GM18868 (cell line): ENCODE data around the gene SLC35F4.
"Not testable (repeated sequence)": the region's sequence is repeated elsewhere in the genome, so short reads cannot be mapped to it uniquely, and the experiment has no call there.

ENCODE experiments used
- ATAC-seq: cut with Tn5 transposase; IDR thresholded peaks from one replicate; pipeline ENCODE4 v1.9.1; 2021; ENCODE audit warnings: mild to moderate bottlenecking, moderate library complexity; ENCODE audit not compliant: unreplicated experiment

Gene SLC35F4

DNA sequence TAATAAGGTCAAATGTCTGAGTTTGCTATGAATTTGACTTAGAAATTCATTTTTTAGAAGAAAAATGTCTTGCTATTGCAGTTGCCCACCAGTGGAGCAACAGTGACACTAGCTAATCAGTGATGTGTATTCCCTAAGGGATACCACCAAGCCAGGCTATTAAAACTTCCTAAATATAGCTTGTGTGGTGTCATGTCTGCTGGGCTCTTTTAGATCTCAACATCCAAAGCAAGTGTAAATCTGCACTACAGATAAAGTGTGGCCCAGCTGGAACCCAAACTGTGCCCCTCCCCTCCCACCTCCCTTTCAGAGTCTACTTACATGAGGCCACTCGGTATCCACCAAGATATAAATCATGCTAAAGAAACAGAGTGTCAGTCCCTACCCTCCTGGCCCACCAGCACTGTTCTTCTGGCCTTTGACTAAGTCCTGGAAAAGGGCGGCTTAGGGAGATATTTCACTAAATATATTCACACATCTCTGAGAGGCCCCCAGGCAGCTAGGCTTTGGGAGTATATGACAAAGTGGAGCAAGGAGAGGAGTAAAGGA lies 53.8 kb downstream of the SLC35F4 start:
- no peak for ATAC-seq

DNA sequence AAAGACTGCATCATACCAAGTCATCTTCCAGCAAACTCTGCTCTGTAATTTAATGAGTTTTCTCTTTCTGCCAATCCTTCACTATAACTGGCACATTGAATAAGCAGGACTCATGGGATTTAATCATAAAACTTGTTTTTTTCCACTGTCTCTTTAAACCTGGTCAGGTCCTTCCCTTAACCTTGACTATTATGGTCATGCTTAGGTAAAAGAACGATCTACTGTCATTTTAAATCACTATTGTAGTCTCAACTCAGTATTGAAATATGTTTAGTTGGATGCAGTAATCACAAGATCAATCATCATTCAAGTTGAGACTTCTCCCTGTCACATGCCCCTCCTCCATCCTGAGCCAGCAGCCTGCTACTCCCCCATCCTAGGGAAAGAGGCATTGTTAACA lies 56.1 kb downstream of the SLC35F4 start:
- ATAC-seq = no peak

- ATAC-seq = no peak
Observed at GRCh38 chr14:57797160-57797559, 68.7 kb downstream of the SLC35F4 start.

GRCh38 chr14:57796556-57796955 lies 69.3 kb downstream of the SLC35F4 start:
- no peak for ATAC-seq

DNA sequence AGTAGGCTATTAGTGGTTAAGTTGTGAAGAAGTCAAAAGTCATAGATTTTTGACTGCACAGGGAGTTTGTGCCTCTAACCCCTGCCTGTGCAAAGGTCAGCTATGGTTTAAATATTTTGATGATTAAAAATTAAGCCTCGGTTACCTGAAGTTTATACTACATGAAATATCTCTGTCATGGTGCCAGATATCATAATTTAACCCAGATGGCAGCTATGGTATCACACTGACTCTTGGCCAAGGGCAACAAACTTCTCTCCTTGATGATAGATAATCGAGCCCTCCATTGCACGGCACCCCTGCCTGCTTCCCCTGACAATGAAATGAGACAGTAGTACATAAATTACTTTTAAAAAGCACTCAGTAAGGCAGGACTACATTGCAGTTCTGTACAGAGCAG lies 80.8 kb downstream of the SLC35F4 start:
- ATAC-seq = no peak

DNA sequence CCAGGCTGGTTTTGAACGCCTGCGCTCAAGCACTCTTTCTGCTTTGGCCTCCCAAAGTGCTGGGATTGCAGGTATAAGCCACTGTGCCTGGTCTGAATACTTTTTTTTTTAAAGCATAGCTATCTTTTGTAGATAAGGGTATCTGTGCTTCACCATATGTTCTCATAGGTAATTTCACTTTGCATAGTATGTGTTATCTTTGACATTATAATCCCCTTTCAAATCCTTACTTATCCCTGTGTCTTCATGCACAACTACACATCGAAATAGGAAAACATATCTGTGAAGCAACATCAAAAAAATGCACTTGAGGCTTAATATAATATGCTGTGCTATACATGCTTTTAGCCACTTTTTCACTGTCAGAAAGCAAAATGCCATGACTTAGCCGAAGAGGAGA lies 94.1 kb downstream of the SLC35F4 start:
- no peak for ATAC-seq

- no peak for ATAC-seq
Observed at GRCh38 chr14:57769863-57770523, 95.9 kb downstream of the SLC35F4 start.

- ATAC-seq = no peak
Observed at GRCh38 chr14:57761800-57762199, 104.1 kb downstream of the SLC35F4 start.

GRCh38 chr14:57760896-57761295 lies 105.0 kb downstream of the SLC35F4 start:
- ATAC-seq = no peak

GRCh38 chr14:57755018-57755521 lies 110.8 kb downstream of the SLC35F4 start:
- no peak for ATAC-seq

GRCh38 chr14:57754527-57754926 lies 111.4 kb downstream of the SLC35F4 start:
- ATAC-seq = no peak

DNA sequence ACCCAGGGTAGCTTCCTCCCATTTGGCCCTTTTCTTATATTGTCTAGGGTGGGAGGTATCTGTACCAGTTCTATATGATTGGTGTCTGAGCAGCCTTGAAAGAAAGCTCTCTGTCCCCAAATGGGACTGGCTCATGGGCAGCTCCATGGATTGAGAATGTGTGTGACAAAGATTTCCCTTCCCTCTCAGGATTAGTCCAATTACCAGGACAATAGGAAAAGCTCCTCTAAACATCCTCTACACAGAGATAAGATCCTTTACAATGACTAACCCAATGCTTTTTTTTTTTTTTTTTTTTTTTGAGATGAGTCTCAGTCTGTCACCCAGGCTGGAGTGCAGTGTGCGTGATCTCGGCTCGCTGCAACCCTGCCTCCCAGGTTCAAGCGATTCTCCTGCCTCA lies 112.1 kb downstream of the SLC35F4 start:
- ATAC-seq = no peak

DNA sequence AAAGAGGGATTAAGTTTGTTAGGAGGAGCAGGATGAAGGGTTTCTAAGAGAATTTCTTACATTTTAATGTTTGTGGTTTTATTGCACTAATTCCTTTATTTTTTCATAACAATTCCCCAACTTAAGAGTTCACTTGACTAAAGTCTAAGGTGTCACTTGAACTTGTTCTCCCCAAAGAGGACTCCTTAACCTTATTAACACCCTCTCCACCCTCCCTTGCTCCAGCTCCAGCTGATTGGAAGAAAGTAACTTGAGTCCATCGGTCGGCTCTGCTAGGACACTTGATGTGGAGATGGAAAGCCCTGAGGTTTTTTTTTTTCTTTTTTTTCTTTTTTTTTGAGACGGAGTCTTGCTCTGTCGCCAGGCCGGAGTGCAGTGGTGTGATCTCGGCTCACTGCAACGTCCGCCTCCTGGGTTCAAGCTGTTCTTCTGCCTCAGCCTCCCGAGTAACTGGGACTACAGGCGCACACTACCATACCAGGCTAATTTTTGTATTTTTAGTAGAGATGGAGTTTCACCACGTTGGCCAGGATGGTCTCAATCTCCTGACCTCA lies 113.7 kb downstream of the SLC35F4 start:
- ATAC-seq = not testable (repeated sequence)

GRCh38 chr14:57751400-57751799 lies 114.5 kb downstream of the SLC35F4 start:
- ATAC-seq = no peak

DNA sequence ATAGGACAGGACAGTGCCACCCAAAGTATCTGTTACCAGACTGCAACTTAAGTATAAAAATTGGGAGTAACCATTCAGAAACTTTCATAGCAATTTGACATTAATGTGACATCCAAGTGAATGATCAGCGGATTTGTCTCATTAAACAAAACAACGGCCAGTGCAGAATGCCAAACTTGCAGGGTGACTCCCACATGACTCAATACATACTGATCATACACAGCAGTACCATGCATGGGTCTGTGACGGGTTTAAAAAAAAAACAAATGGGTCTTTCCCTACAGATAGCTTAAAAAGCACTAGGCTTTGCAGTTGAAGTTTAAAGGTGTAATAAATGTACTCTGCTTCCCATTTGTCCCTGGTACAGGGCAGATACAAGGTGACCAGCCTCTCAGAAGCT lies 116.6 kb downstream of the SLC35F4 start:
- ATAC-seq = no peak

DNA sequence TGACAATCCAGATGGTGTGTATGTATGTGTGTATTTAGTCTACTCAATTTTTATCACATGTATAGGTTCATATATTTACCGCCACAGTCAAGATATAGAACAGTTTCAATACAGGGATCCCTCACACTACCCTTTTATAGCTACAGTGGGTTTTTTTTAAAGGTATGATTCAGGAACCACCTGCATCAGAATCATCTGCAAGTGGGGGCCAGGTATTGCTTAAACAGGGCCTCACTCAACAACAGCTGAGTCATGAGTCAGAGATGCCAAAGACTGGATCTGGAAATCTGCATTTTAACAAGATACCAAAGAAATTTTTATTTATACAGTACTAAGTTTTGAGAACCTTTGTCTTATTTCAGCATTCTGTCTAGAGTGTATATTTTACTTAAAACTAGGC lies 117.6 kb downstream of the SLC35F4 start:
- no peak for ATAC-seq

DNA sequence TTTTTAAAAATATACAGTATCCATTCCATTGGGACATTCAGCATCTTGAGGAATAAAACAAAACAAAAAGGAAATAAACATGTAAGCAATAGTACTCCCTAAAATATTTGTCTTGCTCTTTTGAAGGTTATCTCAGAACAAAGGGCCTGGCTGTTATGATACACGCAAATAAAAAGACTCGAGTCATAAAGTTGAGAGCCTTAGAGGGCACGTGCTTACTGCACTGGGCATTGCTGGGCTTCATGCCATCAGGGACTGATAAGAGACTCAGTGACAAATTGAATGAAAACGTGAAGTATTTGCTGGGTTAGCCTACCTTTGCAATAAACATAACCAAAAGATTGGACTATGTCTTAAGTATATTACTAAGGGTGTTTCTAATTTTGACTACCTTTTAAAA lies 118.9 kb downstream of the SLC35F4 start:
- ATAC-seq = no peak

GRCh38 chr14:57746563-57746962 lies 119.3 kb downstream of the SLC35F4 start:
- ATAC-seq = no peak

DNA sequence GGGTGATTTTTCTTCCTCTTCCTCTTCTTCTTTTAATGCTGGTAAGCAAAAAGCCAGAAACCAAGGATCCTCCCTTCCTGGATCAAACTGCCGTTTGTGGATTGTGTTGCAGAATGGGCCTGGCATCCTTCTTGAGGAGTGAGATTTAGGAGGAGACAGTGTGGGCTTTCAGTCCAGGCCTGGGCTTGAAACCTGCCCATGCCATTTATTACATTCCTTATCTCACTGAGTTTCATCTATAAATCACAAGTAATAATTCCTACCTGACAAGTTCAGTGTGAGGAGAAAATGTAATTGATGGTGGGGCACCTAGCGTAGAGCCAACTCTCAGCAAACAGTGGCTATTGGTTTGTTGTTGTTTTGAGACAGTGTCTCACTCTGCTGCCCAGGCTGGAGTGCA lies 126.4 kb downstream of the SLC35F4 start:
- no peak for ATAC-seq

- ATAC-seq = no peak
Observed at GRCh38 chr14:57737598-57737997, 128.3 kb downstream of the SLC35F4 start.

DNA sequence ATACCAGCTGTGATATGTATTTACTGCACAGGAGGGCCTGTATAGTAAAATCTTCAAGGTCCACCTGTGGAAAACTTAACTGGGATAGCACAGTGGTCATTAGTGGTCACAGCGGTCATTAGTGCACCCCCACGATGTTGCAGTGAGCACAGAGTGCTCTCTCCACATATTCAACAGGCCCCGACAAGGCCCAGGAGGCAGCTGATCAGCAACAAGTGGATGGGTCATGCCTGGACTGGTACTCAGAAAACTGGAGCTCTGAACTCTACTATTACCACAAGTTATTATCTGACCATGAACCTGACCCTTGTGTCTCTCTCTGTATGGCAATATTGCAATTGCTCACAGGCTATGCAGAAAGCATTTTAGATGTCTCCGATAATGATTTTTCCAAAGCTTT lies 129.5 kb downstream of the SLC35F4 start:
- no peak for ATAC-seq

GRCh38 chr14:57735276-57735675 lies 130.6 kb downstream of the SLC35F4 start:
- ATAC-seq = no peak
